ENCODE measurements around the gene TOR4A. TPM values are rescaled to one million over a fixed set of nuclear protein-coding genes. Genes with fewer than 3 reads are reported as not detected.
"Not testable (repeated sequence)": the region's sequence is repeated elsewhere in the genome, so short reads cannot be mapped to it uniquely, and the experiment has no call there.

The TOR4A gene
- total RNA-seq, 2 donors from 2014 or later, result 6.2 to 9.4 TPM

- ATAC-seq, result peak; percentile 28 to 36
- DNase-seq, result peak; percentile 91
- intact Hi-C loops (cut with DNase I), result no loop called here
Measured at GRCh38 chr9:137236238-137236935, 41.1 kb upstream of the TOR4A start.

GRCh38 chr9:137236936-137237421 is 40.5 kb upstream of the TOR4A start:
- no peak for ATAC-seq
- intact Hi-C loops (cut with DNase I), result no loop called here
- DNase-seq, result no peak

GRCh38 chr9:137237759-137238726 is 39.5 kb upstream of the TOR4A start:
- intact Hi-C loops (cut with DNase I), result no loop called here

GRCh38 chr9:137239541-137240200 is 37.9 kb upstream of the TOR4A start:
- DNase-seq; intact Hi-C loops (cut with DNase I); ATAC-seq: not testable (repeated sequence)

More at GRCh38 chr9:137237759-137238726, 39.5 kb upstream of the TOR4A start:
- no peak for ATAC-seq
- no peak for DNase-seq

GRCh38 chr9:137240318-137240840 is 37.1 kb upstream of the TOR4A start:
- DNase-seq (peak; percentile 85), ATAC-seq (peak; percentile 55 to 59)
- intact Hi-C loops (cut with DNase I), result no loop called here

GRCh38 chr9:137240841-137241489 is 36.6 kb upstream of the TOR4A start, which contains the start of gene TUBB4B:
TUBB4B (plus strand) TSS chr9:137241287; CDS start chr9:137241361, 74 bp downstream.
- intact Hi-C loops (cut with DNase I), result no loop called here

GRCh38 chr9:137241490-137242268 is 35.8 kb upstream of the TOR4A start:
- DNase-seq (peak; percentile 80), ATAC-seq (peak; percentile 9 to 25)
- intact Hi-C loops (cut with DNase I), result no loop called here

More at GRCh38 chr9:137240841-137241489, 36.6 kb upstream of the TOR4A start, which contains the start of gene TUBB4B:
- ATAC-seq (peak; percentile 88 to 89), DNase-seq (peak; percentile 99)

- ATAC-seq (no peak), DNase-seq (no peak)
- intact Hi-C loops (cut with DNase I), result no loop called here
Measured at GRCh38 chr9:137242269-137243203, 35.0 kb upstream of the TOR4A start.

GRCh38 chr9:137243266-137243625 is 34.3 kb upstream of the TOR4A start:
- ATAC-seq; intact Hi-C loops (cut with DNase I); DNase-seq: not testable (repeated sequence)

GRCh38 chr9:137243626-137244485 is 33.7 kb upstream of the TOR4A start:
- intact Hi-C loops (cut with DNase I), result no loop called here
- ATAC-seq, result no peak
- no peak for DNase-seq

GRCh38 chr9:137244486-137245449 is 32.8 kb upstream of the TOR4A start:
- intact Hi-C loops (cut with DNase I), result no loop called here
- DNase-seq, result no peak
- ATAC-seq, result no peak

GRCh38 chr9:137245450-137246421 is 31.8 kb upstream of the TOR4A start:
- intact Hi-C loops (cut with DNase I), result no loop called here
- no peak for ATAC-seq
- DNase-seq, result no peak

GRCh38 chr9:137247135-137247915 is 30.2 kb upstream of the TOR4A start:
- intact Hi-C loops (cut with DNase I), result no loop called here
- ATAC-seq (no peak), DNase-seq (no peak)

Measured in left cardiac atrium (tissue), 4 donors.